ENCODE data around the gene PTGDR.
A peak's percentile ranks its signal among the peaks of the same experiment; 100 is the strongest.

The PTGDR gene

GRCh38 chr14:52299692-52300278 lies 32.3 kb downstream of the PTGDR start:
- TF ChIP-seq CTCF (IDR thresholded peaks at IDR 0.05; ENCODE audit: borderline replicate concordance, control extremely low read depth, extremely low read depth, insufficient read depth, missing control alignments) = peak; percentile 27
- in situ Hi-C loops (cut with MboI; ENCODE audit: low sequenced_read_pairs, unreplicated experiment) = loop anchor here (10.0 to 25.0 kb wide), 2 partner anchors 175 to 663 kb away; partner anchors contain the start of gene FERMT2
- DNase-seq (ENCODE audit: low spot score) = peak; percentile 64

DNA sequence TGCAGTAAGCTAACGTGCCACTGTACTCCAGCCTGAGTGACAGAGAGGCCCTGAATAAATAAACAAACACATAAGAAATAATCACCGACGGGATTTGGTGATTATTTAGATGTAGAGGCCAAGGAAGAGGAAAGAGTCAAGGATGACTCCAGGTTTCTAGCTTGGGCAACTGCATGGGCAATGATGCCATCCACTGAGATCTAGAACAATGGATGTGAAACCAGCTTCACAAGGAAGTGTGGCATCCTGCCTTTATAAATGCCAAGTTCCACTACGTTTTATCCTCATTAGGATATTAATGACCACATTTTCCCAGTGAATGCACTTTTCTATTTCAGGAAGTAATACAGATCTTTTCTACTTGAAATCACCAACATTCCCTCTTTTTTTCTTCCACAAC lies 35.7 kb downstream of the PTGDR start:
- DNase-seq (ENCODE audit: low spot score) = no peak
- in situ Hi-C loops (cut with MboI; ENCODE audit: low sequenced_read_pairs, unreplicated experiment) = no loop called here
- TF ChIP-seq CTCF (IDR thresholded peaks at IDR 0.05; ENCODE audit: borderline replicate concordance, control extremely low read depth, extremely low read depth, insufficient read depth, missing control alignments) = no peak

DNA sequence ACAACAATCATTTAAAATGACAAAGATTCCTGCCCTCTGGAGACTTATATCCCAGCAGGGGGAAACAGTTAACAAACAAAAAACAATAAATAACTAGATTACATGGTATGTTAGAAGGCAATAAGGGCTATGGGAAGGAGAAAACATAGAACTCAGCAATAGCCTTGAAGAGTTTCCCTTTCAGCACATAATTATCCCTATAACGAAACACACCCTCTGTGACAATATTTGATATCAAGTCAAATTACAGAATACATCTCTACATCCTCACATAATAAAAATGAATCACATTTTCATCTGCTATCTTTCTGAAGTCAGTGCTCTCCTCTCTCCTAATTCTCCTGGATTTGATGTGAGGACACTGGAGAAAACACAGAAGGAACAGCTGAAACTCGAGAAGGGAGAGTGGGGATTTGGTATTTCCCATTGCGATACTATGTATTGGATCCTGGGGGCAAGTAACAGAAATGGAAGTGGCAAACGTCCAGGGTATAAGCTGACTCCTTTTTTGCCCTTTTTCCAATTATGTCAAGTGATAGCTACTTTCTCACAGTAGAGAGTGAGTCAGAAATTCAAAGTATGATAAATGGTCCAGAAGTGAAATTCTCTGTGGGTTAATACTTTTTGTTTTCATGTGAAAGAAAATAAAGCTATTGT lies 36.9 kb downstream of the PTGDR start:
- in situ Hi-C loops (cut with MboI; ENCODE audit: low sequenced_read_pairs, unreplicated experiment) = no loop called here

GRCh38 chr14:52305014-52305413 lies 37.5 kb downstream of the PTGDR start:
- no peak for TF ChIP-seq CTCF (IDR thresholded peaks at IDR 0.05; ENCODE audit: borderline replicate concordance, control extremely low read depth, extremely low read depth, insufficient read depth, missing control alignments)
- no peak for DNase-seq (ENCODE audit: low spot score)
- in situ Hi-C loops (cut with MboI; ENCODE audit: low sequenced_read_pairs, unreplicated experiment) = no loop called here

More for the DNA sequence above, 36.9 kb downstream of the PTGDR start:
- TF ChIP-seq CTCF (IDR thresholded peaks at IDR 0.05; ENCODE audit: borderline replicate concordance, control extremely low read depth, extremely low read depth, insufficient read depth, missing control alignments) = no peak
- DNase-seq (ENCODE audit: low spot score) = no peak

DNA sequence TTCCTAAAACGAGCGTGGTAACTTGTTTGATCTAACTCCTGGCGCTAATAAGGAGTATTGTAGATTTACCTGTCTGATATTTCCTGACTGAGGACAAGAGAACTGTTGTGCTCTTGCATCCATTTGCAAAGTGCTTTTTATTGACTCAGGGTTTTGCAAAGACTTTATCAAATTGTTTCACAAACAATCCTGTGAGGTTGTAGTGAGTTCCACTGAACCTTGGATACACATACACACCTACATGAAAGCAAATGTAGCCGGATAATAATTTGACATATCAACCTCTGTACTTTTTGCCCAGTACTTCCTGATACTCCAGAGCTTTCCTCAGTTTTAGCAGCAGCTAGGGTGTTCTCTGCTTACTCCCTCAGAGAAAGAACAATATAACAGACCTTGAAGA lies 39.9 kb downstream of the PTGDR start:
- TF ChIP-seq CTCF (IDR thresholded peaks at IDR 0.05; ENCODE audit: borderline replicate concordance, control extremely low read depth, extremely low read depth, insufficient read depth, missing control alignments) = no peak
- DNase-seq (ENCODE audit: low spot score) = no peak
- in situ Hi-C loops (cut with MboI; ENCODE audit: low sequenced_read_pairs, unreplicated experiment) = no loop called here

GRCh38 chr14:52307905-52308304 lies 40.4 kb downstream of the PTGDR start:
- TF ChIP-seq CTCF (IDR thresholded peaks at IDR 0.05; ENCODE audit: borderline replicate concordance, control extremely low read depth, extremely low read depth, insufficient read depth, missing control alignments) = no peak
- in situ Hi-C loops (cut with MboI; ENCODE audit: low sequenced_read_pairs, unreplicated experiment) = no loop called here
- no peak for DNase-seq (ENCODE audit: low spot score)

All from GM13976 (cell line).